Transverse colon (tissue), 3 donors: Measurements from ENCODE around the gene MCUB.

Experiments used
- CTCF ChIP-seq, 5 experiments: fragments of 200-600 bp in 3 of 5; fragments of 450-650 bp in 2 of 5; sonication (generic) in 3 of 5; IDR thresholded peaks; 1 replicate in 2 of 5; 2 replicates in 3 of 5; pipeline ENCODE4 v1.5.1; 2016 to 2017; ENCODE audit warnings: antibody characterized with exemption in 5 of 5, inconsistent platforms in 3 of 5, mild to moderate bottlenecking in 2 of 5, moderate library complexity in 1 of 5
- EP300 ChIP-seq: sonication (generic); formaldehyde crosslinking; IDR thresholded peaks from one replicate; pipeline ENCODE4 v1.6.1; 2017; ENCODE audit warnings: antibody characterized with exemption, low read depth
- POLR2A ChIP-seq: fragments of 450-650 bp; IDR thresholded peaks from one replicate; pipeline ENCODE4 v1.6.1; 2016; ENCODE audit warnings: antibody characterized with exemption, mild to moderate bottlenecking, moderate library complexity

- TF ChIP-seq POLR2A: no peak
- no peak for TF ChIP-seq CTCF (IDR thresholded peaks at IDR 0.05)
- no peak for TF ChIP-seq EP300
Measured at GRCh38 chr4:109571494-109571893, 11.4 kb downstream of the MCUB start.
